ENCODE results near the gene TNS1. TPM values are rescaled to one million over a fixed set of nuclear protein-coding genes. Genes with fewer than 3 reads are reported as not detected.

Gene TNS1
- total RNA-seq, 1 donor from 2014 or later = 1,334 TPM

DNA sequence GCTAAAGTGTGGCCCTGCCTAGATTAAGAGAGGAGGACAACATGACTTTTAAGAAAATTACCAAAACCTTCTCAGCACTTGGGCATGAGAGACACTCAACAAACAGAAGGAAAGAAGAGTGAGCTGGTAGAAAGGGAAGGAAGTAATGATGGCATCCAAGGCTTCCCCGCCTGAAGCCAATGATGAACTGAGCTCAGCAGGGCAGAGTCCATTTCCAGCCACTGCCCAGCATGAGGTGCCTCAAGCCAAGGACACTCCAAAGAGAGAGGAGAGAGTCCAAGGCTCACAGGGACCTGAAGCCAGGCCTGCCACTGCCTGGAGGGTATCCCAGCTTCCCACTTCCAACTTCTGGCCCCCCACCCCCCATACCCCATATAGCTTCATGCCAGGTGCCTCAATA, 9.5 kb upstream of the TNS1 start:
- H3K4me1 ChIP-seq = peaks cover 12 to 39% of the 10 kb centered on the region in 2 donors
- intact Hi-C loops (cut with DNase I) = no loop called here
- DNase-seq (ENCODE audit: low spot score in 2 of 2) = no peak
- no peak overlapping the region for H3K27ac ChIP-seq
- no peaks in the 10 kb centered on the region for H3K9me3 ChIP-seq
- no peak overlapping the region for H3K4me3 ChIP-seq
- H3K36me3 ChIP-seq = no peaks in the 10 kb centered on the region
- TF ChIP-seq, protein P1, sequence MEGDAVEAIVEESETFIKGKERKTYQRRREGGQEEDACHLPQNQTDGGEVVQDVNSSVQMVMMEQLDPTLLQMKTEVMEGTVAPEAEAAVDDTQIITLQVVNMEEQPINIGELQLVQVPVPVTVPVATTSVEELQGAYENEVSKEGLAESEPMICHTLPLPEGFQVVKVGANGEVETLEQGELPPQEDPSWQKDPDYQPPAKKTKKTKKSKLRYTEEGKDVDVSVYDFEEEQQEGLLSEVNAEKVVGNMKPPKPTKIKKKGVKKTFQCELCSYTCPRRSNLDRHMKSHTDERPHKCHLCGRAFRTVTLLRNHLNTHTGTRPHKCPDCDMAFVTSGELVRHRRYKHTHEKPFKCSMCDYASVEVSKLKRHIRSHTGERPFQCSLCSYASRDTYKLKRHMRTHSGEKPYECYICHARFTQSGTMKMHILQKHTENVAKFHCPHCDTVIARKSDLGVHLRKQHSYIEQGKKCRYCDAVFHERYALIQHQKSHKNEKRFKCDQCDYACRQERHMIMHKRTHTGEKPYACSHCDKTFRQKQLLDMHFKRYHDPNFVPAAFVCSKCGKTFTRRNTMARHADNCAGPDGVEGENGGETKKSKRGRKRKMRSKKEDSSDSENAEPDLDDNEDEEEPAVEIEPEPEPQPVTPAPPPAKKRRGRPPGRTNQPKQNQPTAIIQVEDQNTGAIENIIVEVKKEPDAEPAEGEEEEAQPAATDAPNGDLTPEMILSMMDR (IDR thresholded peaks at IDR 0.05) = no peak
- H3K27me3 ChIP-seq = no peaks in the 10 kb centered on the region

DNA sequence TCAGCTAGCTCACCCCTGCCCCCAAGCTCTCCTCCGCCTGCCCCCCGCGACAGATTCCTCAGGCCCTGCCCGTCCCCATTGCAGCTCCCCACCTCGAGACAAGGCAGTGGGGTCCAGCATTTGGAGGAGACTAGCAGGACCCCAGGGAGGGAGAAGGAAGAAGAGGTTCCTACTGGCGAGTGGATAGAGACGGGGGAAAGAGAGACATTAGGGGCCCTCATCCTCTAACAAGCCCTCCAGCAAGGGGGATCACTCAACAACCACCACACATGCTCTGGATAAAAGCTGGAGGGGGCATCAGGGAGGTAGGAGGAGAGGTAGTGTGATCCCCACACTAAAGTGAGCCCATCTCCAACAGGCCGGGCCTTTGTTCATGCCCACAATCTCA, 8.9 kb upstream of the TNS1 start:
- Histone ChIP-seq H3K36me3 (no peaks in the 10 kb centered on the region), H3K27ac (no peak overlapping the region), H3K4me1 (peaks cover 6 to 33% of the 10 kb centered on the region in 2 donors), H3K4me3 (no peak overlapping the region), H3K27me3 (no peaks in the 10 kb centered on the region), H3K9me3 (no peaks in the 10 kb centered on the region)
- TF ChIP-seq, protein P1 (IDR thresholded peaks at IDR 0.05) = no peak
- no peak for DNase-seq (ENCODE audit: low spot score in 2 of 2)
- intact Hi-C loops (cut with DNase I) = loop anchor here (2.0 kb wide), 1 partner anchor 21 kb away; no protein-coding TSS in a partner anchor

DNA sequence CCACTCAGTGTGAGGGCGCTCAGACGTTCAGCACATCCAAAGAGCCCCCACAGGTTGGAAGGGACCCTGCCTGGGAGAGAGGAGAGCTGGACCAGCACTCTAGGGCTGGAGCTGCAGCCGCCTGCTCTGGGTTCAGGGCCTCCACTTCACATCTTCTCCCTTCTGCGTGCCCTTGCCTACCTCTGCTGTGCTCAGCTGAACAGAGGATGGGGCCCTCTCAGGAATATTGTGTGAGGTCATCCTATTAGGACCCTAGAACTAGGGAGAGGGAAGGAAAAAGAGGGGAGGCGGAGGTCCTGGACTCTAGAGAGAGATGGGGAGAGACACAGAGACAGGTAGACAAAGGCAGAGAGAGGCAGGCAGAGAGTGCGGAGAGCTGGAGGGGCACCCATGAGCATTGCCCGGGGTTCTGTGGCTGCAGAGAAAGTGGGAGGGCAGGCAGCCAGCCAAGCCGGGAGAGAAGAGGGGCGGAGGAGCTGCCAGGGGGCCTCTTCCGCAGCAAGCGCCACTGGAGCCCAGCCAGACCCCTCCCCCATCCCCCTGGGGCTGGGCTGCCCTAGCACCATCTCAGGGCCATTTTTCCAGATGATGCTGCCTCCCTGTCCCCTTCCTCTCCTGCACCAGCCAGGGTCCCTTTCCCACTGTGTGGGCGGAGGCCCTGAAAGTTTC, 8.3 kb upstream of the TNS1 start:
- TF ChIP-seq, protein P1 (IDR thresholded peaks at IDR 0.05) = no peak
- intact Hi-C loops (cut with DNase I) = loop anchor here (2.0 kb wide), 1 partner anchor 22 kb away; no protein-coding TSS in a partner anchor
- no peak for DNase-seq (ENCODE audit: low spot score in 2 of 2)
- peak overlapping the region; percentile 71 to 82 for H3K4me3 ChIP-seq
- H3K9me3 ChIP-seq = no peaks in the 10 kb centered on the region
- no peaks in the 10 kb centered on the region for H3K36me3 ChIP-seq
- H3K4me1 ChIP-seq = peaks cover under 1 to 27% of the 10 kb centered on the region in 2 donors
- peak overlapping the region; percentile 32 to 33 for H3K27ac ChIP-seq
- no peaks in the 10 kb centered on the region for H3K27me3 ChIP-seq

DNA sequence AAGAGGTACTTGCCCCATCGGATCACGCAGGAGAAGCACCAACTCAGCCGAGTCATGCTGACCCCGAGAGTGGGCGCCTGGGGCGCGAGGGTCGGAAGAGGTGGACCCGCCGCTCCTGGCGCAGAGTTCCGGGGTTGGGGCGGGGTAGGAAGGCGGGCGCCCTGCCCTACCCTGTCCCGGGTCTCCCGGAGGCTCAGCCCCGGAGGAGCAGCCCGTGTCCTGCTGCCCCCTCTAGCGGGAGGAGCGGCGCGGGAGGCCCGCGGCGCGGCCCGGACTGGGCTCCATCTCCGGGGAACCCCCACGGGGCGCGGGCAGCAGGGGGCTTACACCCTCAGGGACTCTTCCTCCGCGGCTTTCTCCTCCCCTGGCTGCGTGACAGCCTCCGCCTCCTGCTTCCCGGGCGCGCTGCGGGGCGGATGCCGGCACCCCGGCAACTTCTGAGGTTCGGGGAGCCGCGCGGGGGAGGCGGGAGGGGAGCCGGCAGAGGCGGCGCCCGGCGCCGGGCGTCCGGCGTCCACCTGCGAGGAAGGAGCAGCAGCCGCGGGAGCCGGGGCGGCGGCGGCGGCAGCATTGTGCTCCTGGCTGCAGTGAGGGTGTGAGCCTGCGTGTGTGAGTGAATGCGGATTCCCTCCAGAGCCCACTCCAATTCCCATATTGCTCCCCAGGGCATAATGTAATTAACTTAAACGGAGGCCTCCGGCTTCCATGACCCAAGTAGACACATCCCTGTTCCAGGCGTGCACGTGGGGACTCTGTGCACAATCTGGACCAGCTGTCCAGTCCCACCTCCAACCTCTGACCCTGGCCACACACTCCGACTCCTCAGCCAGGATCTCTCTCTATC, 7.6 kb upstream of the TNS1 start:
- TF ChIP-seq, protein P1 (IDR thresholded peaks at IDR 0.05) = peak; percentile 67 to 86 (median 73)
- Histone ChIP-seq H3K4me3 (peak overlapping the region; percentile 71 to 82), H3K27me3 (no peaks in the 10 kb centered on the region), H3K36me3 (no peaks in the 10 kb centered on the region), H3K27ac (peak overlapping the region; percentile 32 to 33), H3K4me1 (peaks cover 0 to 27% of the 10 kb centered on the region in 2 donors), H3K9me3 (no peaks in the 10 kb centered on the region)
- intact Hi-C loops (cut with DNase I) = loop anchor here (2.0 kb wide), 1 partner anchor 22 kb away; no protein-coding TSS in a partner anchor
- DNase-seq (ENCODE audit: low spot score in 2 of 2) = peak in 1 of 2 donors; percentile 77

DNA sequence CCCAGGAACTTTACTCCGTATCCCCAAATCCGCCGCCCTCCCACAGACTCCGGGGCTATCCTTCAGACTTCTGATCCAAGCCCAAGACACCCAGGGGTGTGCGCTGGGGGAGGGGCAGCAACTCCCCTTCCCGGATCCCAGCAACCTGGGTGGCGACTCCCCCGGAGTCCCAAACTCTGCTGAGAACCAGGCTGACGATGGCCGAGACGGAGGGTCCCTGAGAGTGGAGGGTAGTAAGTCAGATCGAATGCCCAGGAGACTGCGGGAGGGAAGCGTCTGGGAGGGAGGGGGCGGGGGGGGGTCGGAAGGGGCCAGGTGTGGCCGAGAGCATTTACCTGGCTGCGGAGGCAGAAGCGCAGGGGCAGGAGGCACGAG, 7.0 kb upstream of the TNS1 start:
- intact Hi-C loops (cut with DNase I) = loop anchor here (2.0 kb wide), 2 partner anchors 15 to 23 kb away; no protein-coding TSS in a partner anchor
- Histone ChIP-seq H3K4me3 (peak overlapping the region; percentile 71 to 82), H3K9me3 (no peaks in the 10 kb centered on the region), H3K27ac (peak overlapping the region; percentile 32 to 33), H3K36me3 (no peaks in the 10 kb centered on the region), H3K4me1 (peaks cover 0 to 28% of the 10 kb centered on the region in 2 donors), H3K27me3 (no peaks in the 10 kb centered on the region)
- TF ChIP-seq, protein P1 (IDR thresholded peaks at IDR 0.05) = no peak
- peak in 1 of 2 donors; percentile 69 for DNase-seq (ENCODE audit: low spot score in 2 of 2)

All from ascending aorta (tissue), 2 donors.